ENCODE measurements around the gene COBL.

- TF ChIP-seq CTCF (conservative IDR thresholded peaks at IDR 0.05; ENCODE audit: low read depth, low read length) (no peak), FOS (IDR thresholded peaks at IDR 0.05; ENCODE audit: low read depth, low read length) (no peak), POLR2A (IDR thresholded peaks at IDR 0.05; ENCODE audit: low read depth, low read length) (no peak), RAD21 (IDR thresholded peaks at IDR 0.05; ENCODE audit: low read length) (no peak), MXI1 (IDR thresholded peaks at IDR 0.05; ENCODE audit: borderline replicate concordance, low read depth, low read length) (no peak), CEBPB (IDR thresholded peaks at IDR 0.05; ENCODE audit: low read depth, low read length) (no peak), MAZ (IDR thresholded peaks at IDR 0.05; ENCODE audit: borderline replicate concordance, low read depth, low read length) (no peak), MAFK (IDR thresholded peaks at IDR 0.05; ENCODE audit: low read depth, low read length) (no peak), SMC3 (IDR thresholded peaks at IDR 0.05; ENCODE audit: low read depth, low read length) (no peak)
- TF ChIP-seq, protein P1, sequence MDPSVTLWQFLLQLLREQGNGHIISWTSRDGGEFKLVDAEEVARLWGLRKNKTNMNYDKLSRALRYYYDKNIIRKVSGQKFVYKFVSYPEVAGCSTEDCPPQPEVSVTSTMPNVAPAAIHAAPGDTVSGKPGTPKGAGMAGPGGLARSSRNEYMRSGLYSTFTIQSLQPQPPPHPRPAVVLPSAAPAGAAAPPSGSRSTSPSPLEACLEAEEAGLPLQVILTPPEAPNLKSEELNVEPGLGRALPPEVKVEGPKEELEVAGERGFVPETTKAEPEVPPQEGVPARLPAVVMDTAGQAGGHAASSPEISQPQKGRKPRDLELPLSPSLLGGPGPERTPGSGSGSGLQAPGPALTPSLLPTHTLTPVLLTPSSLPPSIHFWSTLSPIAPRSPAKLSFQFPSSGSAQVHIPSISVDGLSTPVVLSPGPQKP (IDR thresholded peaks at IDR 0.05; ENCODE audit: borderline replicate concordance, low read depth, low read length), result no peak
These were observed 212.3 kb downstream of the COBL start for GRCh38 chr7:51104278-51104677.

Measured in IMR-90 (cell line).